HG03280 (cell line): ENCODE results near the gene IGDCC3.

Experiments
- ATAC-seq: cut with Tn5 transposase; IDR thresholded peaks from one replicate; pipeline ENCODE4 v1.9.1; 2021; ENCODE audit warnings: mild to moderate bottlenecking, moderate library complexity; ENCODE audit not compliant: unreplicated experiment

Gene IGDCC3

DNA sequence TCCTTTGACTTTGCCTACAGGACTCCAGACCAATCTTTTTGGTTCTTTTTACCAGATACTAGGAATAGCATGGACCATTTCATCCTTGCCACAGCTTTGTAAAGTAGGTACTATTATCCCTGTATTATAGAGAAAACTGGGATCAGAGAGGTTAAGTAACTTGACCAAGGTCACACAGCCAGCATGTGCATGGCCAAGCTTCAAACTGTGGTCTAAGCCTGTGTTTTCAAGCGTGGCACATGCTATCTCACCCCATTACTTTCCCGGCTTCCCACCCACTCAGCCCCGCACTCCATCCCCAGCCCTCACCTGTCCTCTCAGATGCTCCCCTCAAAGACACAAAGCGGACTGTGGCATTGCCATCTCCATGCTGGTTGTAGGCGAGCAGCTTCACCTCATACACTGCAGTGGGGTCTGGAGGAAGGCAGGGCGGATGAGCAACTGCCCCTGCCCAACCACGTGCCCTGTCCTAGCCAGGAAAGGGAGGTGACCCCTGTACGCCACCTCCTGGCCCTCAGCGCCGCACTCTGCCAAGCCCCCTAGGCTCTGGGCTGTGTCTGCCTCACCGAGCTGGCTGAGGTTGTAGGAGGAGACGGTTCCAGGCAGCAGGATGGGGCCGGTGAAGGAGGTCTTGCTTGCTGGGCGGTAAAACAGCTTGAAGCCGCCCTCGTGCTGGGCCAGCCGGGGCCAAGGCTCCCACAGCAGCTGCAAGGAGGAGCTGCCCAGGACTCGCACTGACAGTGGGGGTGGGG lies 47.6 kb downstream of the IGDCC3 start:
- no peak for ATAC-seq

DNA sequence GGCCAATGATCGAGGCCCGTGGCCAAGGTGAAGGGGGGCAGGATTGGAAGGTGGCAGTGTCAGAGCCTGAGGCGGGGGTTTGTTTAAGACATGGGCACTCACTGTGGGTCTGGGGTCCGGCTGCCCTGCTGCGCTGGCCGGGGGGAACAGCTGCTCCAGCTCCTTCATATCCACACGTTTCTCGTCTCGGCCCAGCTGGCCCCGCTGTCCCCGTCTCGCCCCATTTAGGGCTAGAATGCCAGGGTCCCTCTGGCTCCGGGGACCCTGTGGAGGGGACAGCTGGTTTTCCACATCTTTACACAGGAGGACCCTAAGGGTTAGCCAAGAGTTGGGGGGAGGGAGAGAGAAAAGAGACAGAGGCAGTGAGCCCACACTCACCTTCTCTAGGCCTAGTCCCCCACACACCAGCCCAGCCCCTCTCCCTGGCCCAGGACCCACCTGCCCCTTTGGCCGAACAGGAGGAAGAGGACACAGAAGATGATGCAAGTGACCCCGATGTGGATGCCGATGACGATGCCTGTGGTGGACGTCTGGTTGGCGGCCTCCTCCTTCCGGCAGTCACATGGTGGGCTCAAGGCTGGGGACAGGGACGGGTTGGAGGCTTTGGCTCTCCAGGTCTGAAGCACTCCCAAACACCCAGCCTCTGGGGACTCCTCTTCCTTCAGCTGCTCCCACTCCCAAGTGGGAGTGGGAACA lies 48.4 kb downstream of the IGDCC3 start:
- ATAC-seq = no peak

DNA sequence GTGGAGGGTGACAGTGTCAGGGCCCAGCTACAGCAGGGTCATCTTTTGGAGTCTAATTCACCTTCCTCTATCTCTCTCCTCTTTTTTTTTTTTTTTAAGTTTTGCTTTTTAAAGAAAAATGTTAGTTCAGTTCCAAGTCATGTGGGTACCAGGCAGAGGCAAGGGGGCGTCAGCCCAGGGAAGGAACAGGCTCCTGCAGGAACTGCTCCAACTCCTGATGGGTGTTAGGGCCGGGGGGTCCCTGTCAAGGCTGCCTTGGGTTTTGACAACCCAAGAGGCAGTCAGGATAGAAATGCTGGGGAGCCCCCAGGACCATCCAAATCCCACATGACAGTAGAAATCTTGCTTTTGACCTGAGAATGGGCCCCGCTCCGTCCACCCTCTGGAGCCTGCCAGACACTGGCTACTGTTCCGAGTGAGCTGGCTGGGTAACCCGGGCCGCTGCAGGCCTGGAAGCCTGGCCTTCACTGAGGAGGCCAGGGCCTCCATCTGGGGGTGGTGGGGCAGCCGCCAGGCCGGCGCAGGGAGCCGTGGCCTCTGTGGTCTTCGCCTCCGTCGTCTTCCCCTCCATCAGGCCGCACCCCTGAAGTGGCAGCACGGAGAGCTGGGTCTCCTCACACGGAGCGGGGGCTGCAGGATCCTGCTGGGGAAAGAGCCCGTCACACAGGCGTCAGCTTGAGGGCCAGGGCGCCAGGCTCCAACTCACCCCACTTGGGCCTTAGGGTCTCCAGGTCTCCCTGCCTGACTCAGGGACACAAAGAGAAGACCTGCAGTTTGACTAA lies 49.1 kb downstream of the IGDCC3 start:
- ATAC-seq = no peak

DNA sequence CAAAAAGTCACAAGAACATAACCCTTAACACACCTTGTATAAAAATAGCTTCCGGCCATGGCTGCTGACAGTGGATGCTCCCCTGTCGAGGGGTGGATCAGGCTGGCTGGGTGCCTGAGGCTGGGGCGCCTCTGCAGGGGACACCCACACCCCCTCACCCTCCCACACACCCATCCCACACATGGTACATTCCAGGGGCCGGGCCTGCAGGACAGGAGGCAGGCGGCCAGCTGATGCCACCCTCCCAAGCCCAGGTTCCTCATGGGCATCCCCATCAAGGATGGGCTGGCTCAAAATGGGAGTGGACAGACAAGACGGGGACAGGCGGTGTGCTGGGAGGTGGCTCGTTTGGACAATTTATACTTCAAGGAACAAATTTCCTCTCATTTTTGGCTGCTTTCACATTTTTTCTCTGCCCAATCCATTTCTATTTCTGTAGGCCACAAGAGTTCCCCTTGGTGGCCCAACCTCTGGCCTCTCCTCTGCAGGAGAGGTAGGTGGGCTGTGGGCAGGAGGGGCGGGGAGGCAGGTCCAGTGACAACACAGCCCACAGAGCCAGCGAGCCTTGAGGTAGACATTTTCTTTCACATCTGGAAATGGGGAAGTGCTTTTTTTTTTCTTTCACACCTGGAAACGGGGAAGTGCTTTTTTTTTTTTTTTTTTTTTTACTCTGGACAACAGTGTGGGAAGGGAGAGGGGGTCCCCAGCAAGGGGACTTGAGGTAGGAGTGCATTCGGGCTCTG lies 50.0 kb downstream of the IGDCC3 start:
- ATAC-seq = no peak

DNA sequence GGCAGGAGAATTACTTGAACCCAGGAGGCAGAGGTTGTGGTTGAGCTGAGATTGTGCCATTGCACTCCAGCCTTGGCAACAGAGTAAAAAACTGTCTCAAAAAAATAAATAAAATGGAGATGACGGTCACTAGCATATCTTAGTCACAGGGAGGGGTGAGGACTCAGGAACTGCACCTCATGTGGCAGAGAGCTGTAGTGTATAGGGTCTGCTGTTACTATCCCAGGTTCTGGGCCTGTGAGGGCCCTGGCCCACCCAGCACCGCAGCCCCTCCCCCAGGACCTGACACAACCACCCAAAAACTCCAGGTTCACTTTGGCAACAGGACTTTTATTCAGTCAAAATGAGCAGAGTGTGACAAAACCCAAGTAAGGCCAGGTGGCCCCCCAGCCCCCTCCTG lies 51.0 kb downstream of the IGDCC3 start:
- no peak for ATAC-seq

DNA sequence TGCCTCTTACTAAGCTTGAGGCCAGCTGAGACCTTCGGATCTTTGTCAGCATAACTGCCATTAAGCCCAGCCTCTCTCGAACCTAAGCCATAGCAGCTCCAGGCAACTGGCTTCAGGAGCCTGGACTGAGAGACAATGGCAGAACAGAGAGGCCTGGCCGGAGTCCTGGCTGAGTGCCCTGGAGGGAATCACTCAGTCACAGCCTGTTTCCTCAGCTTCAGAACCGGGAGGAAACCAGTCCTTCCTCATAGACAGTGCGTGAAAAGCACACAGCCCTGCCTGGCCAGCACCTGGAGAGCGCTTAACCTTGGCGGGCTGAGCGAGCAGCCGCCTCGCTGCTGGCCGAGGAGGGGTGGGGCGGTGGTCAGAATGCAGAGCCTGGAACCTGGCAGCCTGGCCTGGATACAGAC lies 51.7 kb downstream of the IGDCC3 start:
- no peak for ATAC-seq

DNA sequence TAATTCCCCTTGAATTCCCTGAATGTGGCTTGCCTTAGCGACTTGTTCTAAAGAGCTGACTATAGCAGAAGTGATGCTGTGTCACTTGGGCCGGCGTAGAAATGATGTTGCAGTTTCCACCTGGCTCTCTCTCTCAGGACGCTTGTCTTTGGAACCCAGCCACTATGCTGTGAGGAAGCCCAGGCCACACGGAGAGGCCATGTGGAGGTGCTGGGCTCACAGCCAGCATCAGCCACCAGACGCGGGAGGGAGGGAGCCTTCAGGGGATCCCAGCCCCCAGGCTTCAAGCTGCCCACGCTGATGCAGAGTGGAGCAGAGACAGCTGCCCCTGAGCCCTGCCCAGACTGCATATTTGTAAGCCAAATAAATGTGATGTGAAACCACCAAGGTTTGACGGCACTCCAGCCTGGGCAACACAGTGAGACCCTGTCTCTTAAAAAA lies 54.7 kb downstream of the IGDCC3 start:
- no peak for ATAC-seq

DNA sequence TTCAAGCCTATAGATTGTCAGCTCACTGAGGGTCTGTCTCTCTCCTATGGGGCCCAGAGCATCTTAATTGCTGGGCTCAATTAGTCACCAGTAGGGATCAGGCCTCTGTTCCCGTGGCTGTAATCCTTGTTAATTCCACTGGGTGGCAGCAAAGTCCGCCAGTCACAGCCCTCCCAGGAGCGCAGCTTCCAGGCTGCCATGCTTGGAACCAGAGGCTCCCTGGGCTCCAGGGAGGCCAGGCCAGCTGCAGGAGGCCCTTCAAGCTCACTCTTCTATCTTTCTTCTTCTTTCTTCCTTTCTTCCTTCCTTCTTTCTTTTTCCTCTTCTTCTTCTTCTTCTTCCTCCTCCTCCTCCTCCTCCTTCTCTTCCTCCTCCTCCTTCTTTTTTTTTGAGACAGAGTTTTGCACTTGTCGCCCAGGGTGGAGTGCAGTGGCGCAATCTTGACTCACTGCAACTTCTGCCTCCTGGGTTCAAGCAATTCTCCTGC lies 58.9 kb downstream of the IGDCC3 start:
- ATAC-seq = peak; percentile 44

DNA sequence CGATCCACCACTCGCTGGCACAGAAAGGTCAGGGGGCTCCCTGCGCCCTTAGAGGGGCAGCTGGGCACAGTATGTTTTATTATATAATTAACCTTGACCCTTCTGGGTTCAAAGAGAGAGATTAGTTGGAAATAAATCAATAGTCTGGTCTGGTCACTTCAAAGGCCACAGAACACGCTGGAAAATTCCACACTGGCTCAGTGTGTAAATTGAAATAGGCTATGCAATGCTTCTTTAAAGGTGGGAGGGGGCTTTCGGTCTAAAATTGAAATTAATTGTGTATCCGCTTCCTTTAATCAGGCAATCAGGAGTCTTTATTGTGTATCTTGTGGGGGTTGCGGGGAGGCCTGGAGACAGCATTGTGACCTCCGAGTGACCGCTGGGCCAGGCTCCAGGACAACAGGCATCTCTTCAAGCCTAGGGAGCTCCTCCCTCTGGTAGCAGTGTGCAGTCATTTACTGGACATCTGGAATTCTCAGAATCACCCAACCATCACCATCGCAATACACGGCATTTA lies 65.3 kb downstream of the IGDCC3 start:
- ATAC-seq = no peak

DNA sequence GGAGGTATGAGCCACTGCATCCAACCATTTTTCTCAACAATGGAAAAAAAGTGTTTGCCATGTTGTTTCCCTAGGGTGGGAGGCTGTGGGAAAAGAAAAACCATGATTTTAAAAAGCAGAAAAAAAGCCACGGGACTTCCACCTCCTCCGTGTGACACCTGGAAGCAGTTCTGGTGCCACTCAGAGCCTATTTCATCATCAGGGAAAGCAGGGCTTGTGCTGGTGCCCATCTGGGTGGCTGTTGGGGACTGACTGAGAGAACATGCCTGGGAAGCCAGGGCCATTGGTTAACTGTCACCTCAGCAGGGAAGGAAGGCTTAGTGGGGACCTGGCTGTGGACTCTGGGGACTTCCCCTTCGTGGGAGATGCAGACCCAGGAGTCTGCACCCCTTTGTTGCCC lies 66.0 kb downstream of the IGDCC3 start:
- ATAC-seq = no peak

DNA sequence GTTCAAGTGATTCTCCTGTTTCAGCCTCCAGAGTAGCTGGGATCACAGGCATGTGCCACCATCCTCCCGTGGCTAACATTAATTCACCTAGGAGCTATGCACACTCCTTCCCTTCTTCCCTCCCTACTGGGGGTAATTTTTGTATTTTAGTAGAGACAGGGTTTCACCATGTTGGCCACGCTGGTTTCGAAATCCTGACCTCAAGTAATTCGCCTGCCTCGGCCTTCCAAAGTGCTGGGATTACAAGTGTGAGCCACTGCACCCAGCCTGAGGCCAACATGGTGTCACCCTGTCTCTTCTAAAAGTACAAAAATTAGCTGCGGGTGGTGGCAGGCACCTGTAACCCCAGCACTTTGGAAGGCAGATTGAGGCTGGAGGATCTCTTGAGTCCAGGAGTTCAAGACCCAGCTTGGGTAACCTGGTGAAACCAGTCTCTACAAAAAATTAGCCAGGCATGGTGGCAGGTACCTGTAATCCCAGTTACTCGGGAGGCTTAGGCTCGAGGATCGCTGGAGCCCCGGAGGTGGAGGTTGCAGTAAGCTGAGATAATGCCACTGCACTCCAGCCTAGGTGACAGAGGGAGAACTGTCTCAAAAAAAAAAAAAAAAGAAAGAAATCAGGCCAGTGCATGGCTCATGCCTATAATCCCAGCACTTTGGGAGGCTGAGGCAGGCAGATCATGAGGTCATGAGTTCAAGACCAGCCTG lies 67.2 kb downstream of the IGDCC3 start:
- ATAC-seq = no peak

DNA sequence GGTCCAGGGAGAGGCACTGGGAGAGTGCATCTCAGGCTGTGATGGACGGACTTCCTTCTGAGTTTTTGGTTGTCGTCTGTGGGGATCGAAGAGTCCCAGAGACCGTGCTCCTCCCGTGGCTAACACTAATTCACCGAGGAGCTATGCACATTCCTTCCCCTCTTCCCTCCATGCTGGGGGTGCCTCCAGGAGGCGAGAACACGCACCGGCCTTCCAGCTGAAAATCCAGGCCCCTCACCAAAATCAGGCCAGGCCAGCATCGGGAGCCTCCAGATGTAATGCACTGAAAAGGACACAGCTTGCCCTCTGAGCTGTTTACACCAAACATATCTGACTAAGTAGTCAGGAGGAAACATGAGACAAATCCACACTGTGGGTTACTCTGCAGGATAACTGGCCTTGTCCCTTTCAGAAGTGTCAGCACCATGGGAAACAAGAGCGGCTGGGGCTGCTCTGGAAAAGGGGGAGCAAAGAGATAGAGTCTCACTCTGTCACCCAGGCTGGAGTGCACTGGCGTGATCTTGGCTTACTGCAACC lies 67.9 kb downstream of the IGDCC3 start:
- no peak for ATAC-seq

DNA sequence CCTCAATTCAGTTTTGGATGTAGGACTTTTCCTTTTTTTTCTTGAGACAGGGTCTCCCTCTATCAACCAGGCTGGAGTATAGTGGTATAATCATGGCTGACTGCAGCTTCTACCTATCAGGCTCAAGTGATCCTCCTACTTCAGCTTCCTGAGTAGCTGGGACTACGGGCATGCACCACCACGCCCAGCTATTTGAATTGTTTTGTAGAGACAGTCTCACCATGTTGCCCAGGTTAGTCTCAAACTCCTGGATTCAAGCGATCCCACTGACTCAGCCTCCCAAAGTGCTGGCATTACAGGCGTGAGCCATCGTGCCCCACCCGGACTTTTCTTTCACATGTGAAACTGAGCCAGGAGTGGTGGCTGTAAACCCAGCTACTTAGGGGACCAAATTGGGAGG lies 69.8 kb downstream of the IGDCC3 start:
- ATAC-seq = no peak

DNA sequence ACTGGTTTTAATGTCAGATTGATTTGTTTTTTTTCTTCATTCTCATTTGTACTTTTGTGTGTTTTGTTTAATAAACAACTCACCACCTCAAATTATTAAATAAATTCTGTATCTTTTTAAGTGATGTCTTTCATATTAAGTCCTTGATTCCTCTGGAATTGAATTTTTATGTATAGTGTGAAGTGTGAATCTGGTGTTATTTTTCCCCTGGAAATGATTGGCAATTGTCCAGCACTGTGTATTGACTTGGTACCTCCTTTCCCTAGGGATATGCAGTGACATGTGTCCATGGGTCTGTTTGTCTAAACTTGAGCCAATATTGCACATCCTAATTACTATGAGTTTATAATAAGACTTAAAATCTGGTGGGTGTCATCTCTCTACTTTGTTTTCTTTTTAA lies 71.3 kb downstream of the IGDCC3 start:
- ATAC-seq = no peak

DNA sequence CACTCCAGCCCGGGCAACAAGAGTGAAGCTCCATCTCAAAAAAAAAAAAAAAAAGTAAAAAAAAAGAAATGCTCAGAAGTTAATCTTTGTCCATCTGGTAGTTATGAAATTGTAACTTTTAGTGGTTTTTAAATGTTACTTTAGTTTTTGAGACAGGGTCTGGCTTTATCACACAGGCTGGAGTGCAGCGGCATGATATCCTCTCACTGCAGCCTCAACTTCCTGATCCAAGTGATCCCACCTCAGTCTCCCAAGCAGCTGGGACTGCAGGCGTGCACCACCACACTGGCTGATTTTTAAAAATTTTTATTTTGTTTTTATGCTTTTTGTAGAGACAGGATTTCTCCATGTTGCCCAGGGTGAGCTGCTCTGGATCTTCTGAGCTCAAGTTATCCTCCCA lies 72.0 kb downstream of the IGDCC3 start:
- ATAC-seq = no peak

DNA sequence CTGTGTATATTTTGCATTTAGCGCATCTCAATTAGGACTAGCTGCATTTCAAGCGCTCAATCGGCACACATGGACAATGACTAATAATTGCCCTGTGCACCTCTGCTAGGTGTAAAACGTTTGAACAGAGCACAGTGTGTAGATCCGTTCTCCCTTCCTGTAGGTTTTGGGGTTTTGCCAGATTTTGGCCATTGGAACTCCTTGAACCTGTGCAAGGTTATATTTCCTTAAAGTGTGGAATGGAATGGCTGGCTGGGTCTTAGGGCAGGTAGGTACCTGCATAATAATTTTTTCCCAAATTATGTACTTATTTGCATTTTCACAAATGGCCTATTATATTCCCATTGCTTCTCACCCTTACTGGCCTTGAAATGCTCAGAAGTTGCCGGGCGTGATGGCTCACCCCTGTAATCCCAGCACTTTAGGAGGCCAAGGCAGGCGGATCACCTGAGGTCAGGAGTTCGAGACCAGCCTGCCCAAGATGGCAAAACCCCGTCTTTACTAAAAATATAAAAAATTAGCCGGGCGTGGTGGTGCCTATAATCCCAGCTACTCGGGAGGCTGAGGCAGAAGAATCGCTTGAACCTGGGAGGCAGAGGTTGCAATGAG lies 72.5 kb downstream of the IGDCC3 start:
- no peak for ATAC-seq

DNA sequence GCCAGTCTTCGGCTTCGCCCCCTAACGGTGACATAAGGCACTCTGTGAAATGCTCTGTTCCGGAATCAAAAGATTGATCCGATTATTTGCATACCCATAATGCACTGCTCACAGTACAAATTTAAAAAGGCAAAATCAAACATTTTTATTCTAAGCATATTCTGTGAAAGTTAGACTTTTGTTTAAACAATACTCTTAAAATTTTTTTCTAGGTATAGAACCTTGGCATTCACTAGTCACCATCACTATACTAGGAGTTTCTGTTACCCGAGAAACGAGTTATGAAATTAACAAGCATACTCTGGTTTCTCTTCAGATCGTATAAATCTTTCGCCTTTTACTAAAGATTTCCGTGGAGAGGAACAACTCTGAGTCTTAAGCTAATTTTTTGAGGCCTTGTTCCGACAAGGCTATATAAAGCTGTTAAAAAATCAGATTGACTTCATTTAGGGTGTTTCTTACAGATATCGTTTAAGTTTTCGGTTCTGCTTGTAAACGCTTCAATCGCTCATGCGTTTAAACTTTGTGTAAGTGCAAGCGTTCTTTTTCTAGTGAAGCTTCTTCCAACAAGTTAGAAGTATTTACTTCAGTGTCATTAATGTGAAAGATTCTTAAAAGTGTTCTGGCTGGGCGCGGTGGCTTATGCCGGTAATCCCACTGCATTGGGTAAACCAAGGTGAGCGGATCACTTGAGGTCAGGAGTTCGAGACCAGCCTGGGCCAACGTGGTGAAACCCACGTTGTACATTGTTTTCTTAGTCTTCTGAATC lies 73.2 kb downstream of the IGDCC3 start, which contains the start of gene RNU5B-1:
TSS of gene RNU5B-1 (plus strand) at position 297 of the 769 bp plus-strand sequence.
- ATAC-seq = peak; percentile 69

DNA sequence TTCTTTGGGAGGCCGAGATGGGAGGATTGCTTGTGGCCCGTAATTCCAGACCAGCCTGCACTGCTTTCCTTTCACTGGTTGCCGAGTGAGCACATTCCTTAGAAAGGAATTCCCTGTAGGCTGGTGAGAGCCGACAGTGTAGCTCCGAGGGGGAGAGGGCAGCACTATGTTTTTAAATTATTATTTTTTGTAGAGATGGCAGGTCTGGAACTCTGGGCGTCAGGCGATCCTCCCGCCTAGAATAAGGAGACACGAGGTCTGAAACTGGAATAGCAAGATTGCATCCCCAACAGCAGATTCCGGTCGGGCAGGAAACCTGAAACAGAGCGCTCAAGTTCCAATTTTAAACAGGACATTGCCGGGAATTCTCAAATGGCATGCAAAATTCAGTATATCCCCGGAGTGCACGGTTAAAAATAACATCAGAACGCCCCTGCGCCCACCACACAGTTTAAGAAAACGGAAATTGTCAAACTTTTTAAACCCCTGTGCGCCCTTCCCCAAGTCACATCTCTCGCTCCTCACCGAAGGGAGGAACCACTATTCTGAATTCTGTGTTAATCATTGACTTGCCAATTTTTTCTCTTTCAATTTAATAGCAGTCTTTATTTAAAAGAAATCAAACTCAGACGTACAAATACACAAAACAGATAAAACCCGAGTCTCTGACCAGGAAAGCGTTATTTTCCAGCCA lies 74.0 kb downstream of the IGDCC3 start:
- ATAC-seq = no peak
